ENCODE results near the gene RNF26.

DNA sequence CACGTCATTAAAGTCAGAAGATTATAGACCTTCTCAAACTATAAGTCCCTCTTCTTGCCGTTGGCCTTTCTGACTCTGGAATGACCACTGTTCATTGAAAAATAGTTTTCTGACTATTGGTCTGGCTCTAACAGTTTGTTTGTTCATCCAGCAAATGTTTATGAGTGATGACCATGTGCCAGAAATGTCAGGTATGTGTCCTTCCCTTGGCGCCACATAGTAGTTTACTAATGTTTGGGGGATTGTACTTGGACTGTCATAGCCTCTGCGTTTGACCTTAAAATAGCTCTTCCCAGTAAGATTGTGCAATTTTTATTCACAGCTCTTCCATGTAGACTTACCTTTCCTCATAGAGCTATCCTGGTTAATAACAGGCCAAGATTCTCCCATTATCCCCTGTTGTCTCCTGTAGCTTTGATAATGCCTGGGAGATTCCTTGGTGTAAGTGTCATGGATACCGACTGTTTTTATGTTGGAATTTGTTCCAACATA is 31.1 kb upstream of the RNF26 start:
- TF ChIP-seq, protein P1, sequence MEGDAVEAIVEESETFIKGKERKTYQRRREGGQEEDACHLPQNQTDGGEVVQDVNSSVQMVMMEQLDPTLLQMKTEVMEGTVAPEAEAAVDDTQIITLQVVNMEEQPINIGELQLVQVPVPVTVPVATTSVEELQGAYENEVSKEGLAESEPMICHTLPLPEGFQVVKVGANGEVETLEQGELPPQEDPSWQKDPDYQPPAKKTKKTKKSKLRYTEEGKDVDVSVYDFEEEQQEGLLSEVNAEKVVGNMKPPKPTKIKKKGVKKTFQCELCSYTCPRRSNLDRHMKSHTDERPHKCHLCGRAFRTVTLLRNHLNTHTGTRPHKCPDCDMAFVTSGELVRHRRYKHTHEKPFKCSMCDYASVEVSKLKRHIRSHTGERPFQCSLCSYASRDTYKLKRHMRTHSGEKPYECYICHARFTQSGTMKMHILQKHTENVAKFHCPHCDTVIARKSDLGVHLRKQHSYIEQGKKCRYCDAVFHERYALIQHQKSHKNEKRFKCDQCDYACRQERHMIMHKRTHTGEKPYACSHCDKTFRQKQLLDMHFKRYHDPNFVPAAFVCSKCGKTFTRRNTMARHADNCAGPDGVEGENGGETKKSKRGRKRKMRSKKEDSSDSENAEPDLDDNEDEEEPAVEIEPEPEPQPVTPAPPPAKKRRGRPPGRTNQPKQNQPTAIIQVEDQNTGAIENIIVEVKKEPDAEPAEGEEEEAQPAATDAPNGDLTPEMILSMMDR (IDR thresholded peaks at IDR 0.05; ENCODE audit: low read depth, low read length), result no peak
- no peak for TF ChIP-seq POLR2A (IDR thresholded peaks at IDR 0.05; ENCODE audit: extremely low read depth, insufficient read length)

Measured in NB4 (cell line).